Tibial nerve (tissue), 3 donors: ENCODE results near the gene CAMTA1.

Source experiments
- CTCF ChIP-seq, 5 experiments: fragments of 200-600 bp in 3 of 5; fragments of 450-650 bp in 2 of 5; sonication (generic) in 3 of 5; IDR thresholded peaks; one replicate each; pipeline ENCODE4 v1.5.1; 2016 to 2019; ENCODE audit warnings: antibody characterized with exemption in 5 of 5, mild to moderate bottlenecking in 3 of 5, moderate library complexity in 2 of 5
- POLR2A ChIP-seq, 2 donors: fragments of 450-650 bp; IDR thresholded peaks; one replicate each; pipeline ENCODE4 v1.6.1; 2017; ENCODE audit warnings: antibody characterized with exemption in 2 of 2, mild to moderate bottlenecking in 2 of 2, moderate library complexity in 2 of 2

DNA sequence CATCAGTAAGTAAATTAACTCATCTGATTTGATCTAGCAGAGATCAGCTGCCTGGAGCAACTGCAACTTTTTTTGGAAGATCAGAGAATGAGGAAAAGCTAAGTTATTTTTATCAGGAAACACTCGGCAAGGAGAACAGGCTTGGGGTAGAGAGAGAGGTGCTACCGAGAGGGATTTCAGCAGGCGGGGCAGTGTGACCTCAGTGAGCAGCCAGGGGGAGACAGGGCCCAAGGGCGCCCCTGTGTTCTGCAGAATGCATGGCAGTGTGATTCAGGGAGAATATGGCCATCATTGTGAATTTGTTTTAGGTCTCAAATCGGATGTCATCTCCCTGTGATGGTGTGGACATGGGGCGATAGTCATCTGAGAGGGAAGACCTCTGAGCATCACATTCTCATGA, 501.8 kb downstream of the CAMTA1 start:
- TF ChIP-seq CTCF (IDR thresholded peaks at IDR 0.05), result no peak
- TF ChIP-seq POLR2A (IDR thresholded peaks at IDR 0.05), result no peak
